Measurements from ENCODE around the gene IRF8.

Gene IRF8

GRCh38 chr16:85950136-85950918 is 51.4 kb downstream of the IRF8 start:
- Histone ChIP-seq H3K27me3 (ENCODE audit: insufficient read depth, low read length, poor library complexity) (no peaks in the 10 kb centered on the region), H3K79me1 (ENCODE audit: low read length) (no peaks in the 10 kb centered on the region), H3K4ac (ENCODE audit: low read depth, low read length) (no peak overlapping the region), H3K27ac (ENCODE audit: low read depth, low read length) (no peak overlapping the region), H3K79me2 (ENCODE audit: control insufficient read depth, insufficient read depth, low read length) (no peaks in the 10 kb centered on the region), H3K9ac (ENCODE audit: low read length) (no peak overlapping the region), H4K5ac (ENCODE audit: low read length) (no peak overlapping the region), H2BK120ac (ENCODE audit: low read depth, low read length) (no peak overlapping the region), H3K4me3 (ENCODE audit: low read length) (no peak overlapping the region), H2BK15ac (replicated peaks; ENCODE audit: low read depth) (no peak overlapping the region), H4K8ac (ENCODE audit: low read depth, low read length) (no peak overlapping the region), H3K4me2 (ENCODE audit: low read length) (no peak overlapping the region), H3K36me3 (ENCODE audit: control insufficient read depth, insufficient read depth, low read length) (no peaks in the 10 kb centered on the region), H3K4me1 (ENCODE audit: control insufficient read depth, low read depth, low read length) (no peaks in the 10 kb centered on the region), H2AK5ac (ENCODE audit: low read length) (no peak overlapping the region), H3K23ac (ENCODE audit: low read length) (no peak overlapping the region), H2BK5ac (ENCODE audit: low read length) (no peak overlapping the region), H3K18ac (ENCODE audit: low read length) (no peak overlapping the region), H3K56ac (ENCODE audit: low read length) (no peak overlapping the region)
- DNase-seq, result no peak
- WGBS (ENCODE audit: extremely low coverage, insufficient coverage, low lambda C conversion rate), result no CpG with 5 or more reads among the region's 14 CpGs

GRCh38 chr16:85952197-85952596 is 53.2 kb downstream of the IRF8 start:
- H2BK5ac ChIP-seq (ENCODE audit: low read length), result no peak overlapping the region
- no peak overlapping the region for H2BK15ac ChIP-seq (replicated peaks; ENCODE audit: low read depth)
- no peaks in the 10 kb centered on the region for H3K27me3 ChIP-seq (ENCODE audit: insufficient read depth, low read length, poor library complexity)
- H3K9ac ChIP-seq (ENCODE audit: low read length), result no peak overlapping the region
- H3K4ac ChIP-seq (ENCODE audit: low read depth, low read length), result no peak overlapping the region
- no peak overlapping the region for H3K27ac ChIP-seq (ENCODE audit: low read depth, low read length)
- DNase-seq, result no peak
- WGBS (ENCODE audit: extremely low coverage, insufficient coverage, low lambda C conversion rate), result no CpG with 5 or more reads among the region's 12 CpGs
- H3K4me3 ChIP-seq (ENCODE audit: low read length), result no peak overlapping the region
- no peak overlapping the region for H3K23ac ChIP-seq (ENCODE audit: low read length)
- no peaks in the 10 kb centered on the region for H3K4me1 ChIP-seq (ENCODE audit: control insufficient read depth, low read depth, low read length)
- H2BK120ac ChIP-seq (ENCODE audit: low read depth, low read length), result no peak overlapping the region
- no peak overlapping the region for H3K56ac ChIP-seq (ENCODE audit: low read length)
- no peak overlapping the region for H4K5ac ChIP-seq (ENCODE audit: low read length)
- H3K4me2 ChIP-seq (ENCODE audit: low read length), result no peak overlapping the region
- no peaks in the 10 kb centered on the region for H3K79me1 ChIP-seq (ENCODE audit: low read length)
- H4K8ac ChIP-seq (ENCODE audit: low read depth, low read length), result no peak overlapping the region
- H3K79me2 ChIP-seq (ENCODE audit: control insufficient read depth, insufficient read depth, low read length), result no peaks in the 10 kb centered on the region
- no peak overlapping the region for H2AK5ac ChIP-seq (ENCODE audit: low read length)
- no peak overlapping the region for H3K18ac ChIP-seq (ENCODE audit: low read length)
- no peaks in the 10 kb centered on the region for H3K36me3 ChIP-seq (ENCODE audit: control insufficient read depth, insufficient read depth, low read length)

- H2BK120ac ChIP-seq (ENCODE audit: low read depth, low read length), result no peak overlapping the region
- no peaks in the 10 kb centered on the region for H3K36me3 ChIP-seq (ENCODE audit: control insufficient read depth, insufficient read depth, low read length)
- no peaks in the 10 kb centered on the region for H3K79me1 ChIP-seq (ENCODE audit: low read length)
- no peaks in the 10 kb centered on the region for H3K4me1 ChIP-seq (ENCODE audit: control insufficient read depth, low read depth, low read length)
- H2BK15ac ChIP-seq (replicated peaks; ENCODE audit: low read depth), result no peak overlapping the region
- WGBS (ENCODE audit: extremely low coverage, insufficient coverage, low lambda C conversion rate), result no CpG with 5 or more reads among the region's 5 CpGs
- H4K8ac ChIP-seq (ENCODE audit: low read depth, low read length), result no peak overlapping the region
- no peak overlapping the region for H3K4me2 ChIP-seq (ENCODE audit: low read length)
- no peak overlapping the region for H3K4me3 ChIP-seq (ENCODE audit: low read length)
- no peak overlapping the region for H2AK5ac ChIP-seq (ENCODE audit: low read length)
- no peak overlapping the region for H4K5ac ChIP-seq (ENCODE audit: low read length)
- no peak overlapping the region for H3K23ac ChIP-seq (ENCODE audit: low read length)
- no peak for DNase-seq
- H3K9ac ChIP-seq (ENCODE audit: low read length), result no peak overlapping the region
- no peak overlapping the region for H3K27ac ChIP-seq (ENCODE audit: low read depth, low read length)
- H3K56ac ChIP-seq (ENCODE audit: low read length), result no peak overlapping the region
- H3K27me3 ChIP-seq (ENCODE audit: insufficient read depth, low read length, poor library complexity), result no peaks in the 10 kb centered on the region
- no peaks in the 10 kb centered on the region for H3K79me2 ChIP-seq (ENCODE audit: control insufficient read depth, insufficient read depth, low read length)
- no peak overlapping the region for H2BK5ac ChIP-seq (ENCODE audit: low read length)
- H3K18ac ChIP-seq (ENCODE audit: low read length), result no peak overlapping the region
- no peak overlapping the region for H3K4ac ChIP-seq (ENCODE audit: low read depth, low read length)
These were observed 53.8 kb downstream of the IRF8 start for GRCh38 chr16:85952811-85953210.

GRCh38 chr16:85954927-85955519 is 56.1 kb downstream of the IRF8 start:
- no peak overlapping the region for H3K4ac ChIP-seq (ENCODE audit: low read depth, low read length)
- no peak overlapping the region for H3K18ac ChIP-seq (ENCODE audit: low read length)
- H2BK5ac ChIP-seq (ENCODE audit: low read length), result no peak overlapping the region
- DNase-seq, result no peak
- H3K4me1 ChIP-seq (ENCODE audit: control insufficient read depth, low read depth, low read length), result no peaks in the 10 kb centered on the region
- no peak overlapping the region for H2BK120ac ChIP-seq (ENCODE audit: low read depth, low read length)
- H3K79me2 ChIP-seq (ENCODE audit: control insufficient read depth, insufficient read depth, low read length), result no peaks in the 10 kb centered on the region
- no peak overlapping the region for H3K27ac ChIP-seq (ENCODE audit: low read depth, low read length)
- no peak overlapping the region for H4K8ac ChIP-seq (ENCODE audit: low read depth, low read length)
- no peak overlapping the region for H3K9ac ChIP-seq (ENCODE audit: low read length)
- H3K79me1 ChIP-seq (ENCODE audit: low read length), result no peaks in the 10 kb centered on the region
- no peaks in the 10 kb centered on the region for H3K36me3 ChIP-seq (ENCODE audit: control insufficient read depth, insufficient read depth, low read length)
- H2AK5ac ChIP-seq (ENCODE audit: low read length), result no peak overlapping the region
- H3K27me3 ChIP-seq (ENCODE audit: insufficient read depth, low read length, poor library complexity), result no peaks in the 10 kb centered on the region
- H3K56ac ChIP-seq (ENCODE audit: low read length), result no peak overlapping the region
- no peak overlapping the region for H3K4me2 ChIP-seq (ENCODE audit: low read length)
- no CpG with 5 or more reads among the region's 12 CpGs for WGBS (ENCODE audit: extremely low coverage, insufficient coverage, low lambda C conversion rate)
- no peak overlapping the region for H4K5ac ChIP-seq (ENCODE audit: low read length)
- H3K4me3 ChIP-seq (ENCODE audit: low read length), result no peak overlapping the region
- H3K23ac ChIP-seq (ENCODE audit: low read length), result no peak overlapping the region
- H2BK15ac ChIP-seq (replicated peaks; ENCODE audit: low read depth), result no peak overlapping the region

GRCh38 chr16:85955566-85955965 is 56.6 kb downstream of the IRF8 start:
- H3K4me3 ChIP-seq (ENCODE audit: low read length), result no peak overlapping the region
- no peak overlapping the region for H2BK15ac ChIP-seq (replicated peaks; ENCODE audit: low read depth)
- no peak overlapping the region for H4K5ac ChIP-seq (ENCODE audit: low read length)
- no peak overlapping the region for H3K23ac ChIP-seq (ENCODE audit: low read length)
- H3K9ac ChIP-seq (ENCODE audit: low read length), result no peak overlapping the region
- H2BK5ac ChIP-seq (ENCODE audit: low read length), result no peak overlapping the region
- WGBS (ENCODE audit: extremely low coverage, insufficient coverage, low lambda C conversion rate), result no CpG with 5 or more reads among the region's 11 CpGs
- H3K4me2 ChIP-seq (ENCODE audit: low read length), result no peak overlapping the region
- no peaks in the 10 kb centered on the region for H3K27me3 ChIP-seq (ENCODE audit: insufficient read depth, low read length, poor library complexity)
- no peak overlapping the region for H3K18ac ChIP-seq (ENCODE audit: low read length)
- no peak overlapping the region for H4K8ac ChIP-seq (ENCODE audit: low read depth, low read length)
- H2BK120ac ChIP-seq (ENCODE audit: low read depth, low read length), result no peak overlapping the region
- no peaks in the 10 kb centered on the region for H3K79me2 ChIP-seq (ENCODE audit: control insufficient read depth, insufficient read depth, low read length)
- no peak overlapping the region for H3K56ac ChIP-seq (ENCODE audit: low read length)
- no peak overlapping the region for H3K27ac ChIP-seq (ENCODE audit: low read depth, low read length)
- H3K36me3 ChIP-seq (ENCODE audit: control insufficient read depth, insufficient read depth, low read length), result no peaks in the 10 kb centered on the region
- H3K79me1 ChIP-seq (ENCODE audit: low read length), result no peaks in the 10 kb centered on the region
- H2AK5ac ChIP-seq (ENCODE audit: low read length), result no peak overlapping the region
- no peaks in the 10 kb centered on the region for H3K4me1 ChIP-seq (ENCODE audit: control insufficient read depth, low read depth, low read length)
- DNase-seq, result no peak
- no peak overlapping the region for H3K4ac ChIP-seq (ENCODE audit: low read depth, low read length)

Measured in mesendoderm (in vitro differentiated cells).